ENCODE measurements around the gene TSC2.
"Not testable (repeated sequence)": the region's sequence is repeated elsewhere in the genome, so short reads cannot be mapped to it uniquely, and the experiment has no call there.

TSC2 gene

DNA sequence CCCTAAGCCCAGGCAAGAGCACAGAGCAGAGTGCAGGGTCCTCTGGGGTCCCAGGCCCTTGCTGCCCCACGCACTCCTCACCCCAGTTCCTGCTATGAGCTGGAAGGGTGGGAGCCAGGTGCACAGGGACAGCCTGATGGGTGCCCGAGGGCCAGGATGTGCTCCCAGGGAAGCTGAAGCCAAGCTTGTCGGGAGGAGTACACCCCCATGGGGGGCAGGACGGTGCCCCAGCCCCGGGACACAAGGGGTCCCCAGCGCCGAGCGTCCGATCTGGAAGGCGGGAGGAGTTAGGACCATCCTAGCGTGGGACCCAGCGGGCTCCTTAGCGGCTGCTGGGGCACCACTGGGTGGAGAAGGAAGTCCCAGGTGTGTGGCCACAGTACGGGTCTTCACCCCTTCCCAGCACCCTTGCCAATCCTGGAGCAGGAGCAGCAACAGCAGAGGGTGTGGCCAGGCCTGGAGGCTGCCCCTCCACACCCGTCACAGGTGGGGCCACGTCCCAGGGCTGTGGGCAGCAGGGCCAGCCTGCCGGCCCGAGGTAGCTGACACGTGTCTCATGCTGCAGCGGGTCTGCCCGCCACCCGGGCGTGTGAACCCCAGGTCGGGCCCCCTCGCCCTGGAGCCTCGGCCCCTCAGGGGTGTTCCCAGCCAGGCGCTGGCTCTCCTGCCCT lies 76.1 kb downstream of the TSC2 start:
- not testable (repeated sequence) for DNase-seq (ENCODE audit: low read depth)

DNA sequence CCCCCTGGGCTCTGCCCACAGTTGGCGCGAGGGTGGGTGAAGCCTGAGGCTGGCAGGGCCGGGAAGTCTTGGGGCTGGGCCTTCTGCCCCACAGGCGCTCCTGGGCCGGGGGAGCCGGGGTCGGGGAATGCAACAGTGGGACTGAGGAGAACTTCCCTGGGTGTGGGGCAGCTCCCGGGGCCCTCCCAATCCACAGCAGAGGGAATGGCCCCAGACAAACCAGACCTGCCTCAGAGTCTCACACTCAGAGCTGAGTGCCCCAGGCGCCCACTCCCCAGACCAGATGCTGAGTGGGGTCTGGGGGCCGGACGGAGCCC lies 76.5 kb downstream of the TSC2 start:
- DNase-seq (ENCODE audit: low read depth) = not testable (repeated sequence)

DNA sequence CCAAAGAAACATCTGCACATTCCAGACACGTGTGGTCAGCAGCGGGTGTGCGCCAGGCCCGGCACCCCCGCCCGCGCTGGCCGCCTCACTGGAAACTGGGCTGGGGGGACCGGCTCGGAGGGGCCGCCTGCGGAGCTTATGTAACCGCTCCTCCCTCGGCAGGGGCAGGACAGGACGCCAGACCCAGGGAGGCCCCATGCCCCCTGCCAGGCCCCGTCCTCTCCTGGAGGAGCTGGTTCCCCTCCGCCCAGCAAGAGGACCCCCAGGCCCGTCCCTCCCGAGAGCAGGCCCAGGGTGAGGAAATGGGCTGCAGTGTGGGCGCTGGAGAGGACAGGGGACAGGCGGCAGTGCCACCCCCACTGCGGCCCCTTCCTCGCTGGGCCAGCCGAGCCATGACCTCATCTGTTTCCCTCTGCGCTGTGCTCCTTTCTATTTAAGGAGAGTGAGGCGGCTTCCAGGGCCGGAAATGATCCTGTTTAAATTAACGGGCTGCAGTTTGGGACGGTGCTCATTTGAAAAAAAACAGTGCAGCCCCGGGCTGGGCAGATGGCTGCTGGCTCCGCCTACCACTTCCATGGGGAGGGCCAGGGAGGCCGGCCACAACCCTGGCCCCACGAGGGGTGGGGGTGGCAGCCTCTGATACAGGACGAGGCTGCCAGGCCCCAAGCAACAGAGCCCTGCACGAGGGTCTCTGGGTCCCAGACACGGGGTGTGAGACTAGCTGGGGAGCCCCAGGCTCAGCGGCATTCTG lies 77.1 kb downstream of the TSC2 start:
- DNase-seq (ENCODE audit: low read depth) = peak; percentile 49

DNA sequence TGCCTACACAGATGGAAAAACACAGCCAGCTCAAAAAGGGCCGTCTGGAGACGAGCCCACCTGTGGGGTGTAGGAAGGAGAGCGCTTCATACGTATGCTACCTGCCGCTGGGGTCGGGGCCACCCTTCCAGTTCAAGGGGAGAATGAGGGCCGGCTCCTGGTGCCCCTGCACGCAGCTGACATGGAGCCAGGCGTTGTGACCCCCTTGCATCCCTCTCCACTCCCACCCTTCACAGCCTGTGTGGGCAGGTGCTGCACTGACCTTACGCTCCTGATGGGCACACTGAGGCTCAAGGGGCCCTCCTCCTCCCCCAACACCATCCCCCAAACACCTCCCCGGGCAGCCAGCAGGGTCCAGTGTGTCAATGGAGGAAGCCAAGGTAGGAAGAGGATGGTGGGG lies 77.8 kb downstream of the TSC2 start:
- DNase-seq (ENCODE audit: low read depth) = not testable (repeated sequence)

DNA sequence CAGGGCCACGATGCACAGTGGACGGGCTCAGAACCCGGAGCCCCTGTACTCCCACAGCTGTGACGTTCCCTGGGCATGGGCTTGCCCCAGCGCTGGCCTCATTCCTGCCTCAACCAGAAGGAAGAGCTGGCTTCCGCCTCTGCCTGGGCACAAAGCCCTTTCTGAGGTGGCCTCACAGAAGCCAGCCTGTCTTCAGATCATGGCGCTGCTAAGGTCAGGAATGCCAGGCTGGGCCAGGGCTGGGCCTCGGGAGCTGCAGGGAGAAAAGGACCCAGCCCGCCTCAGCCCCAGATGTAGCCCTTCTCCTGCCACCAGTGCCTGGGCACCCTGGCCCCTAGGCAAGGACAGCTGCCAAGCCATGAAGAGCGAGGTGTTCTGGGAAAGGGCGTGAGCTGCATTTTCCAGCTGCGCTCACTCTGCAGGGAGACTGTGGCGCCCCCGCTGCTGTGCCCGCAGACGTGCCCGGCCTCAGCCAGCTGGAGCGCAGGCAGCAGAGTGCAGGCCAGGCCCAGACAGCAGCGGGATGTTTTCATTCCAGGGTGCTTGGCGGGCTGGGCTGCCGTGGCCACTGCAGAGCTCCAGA lies 78.5 kb downstream of the TSC2 start:
- not testable (repeated sequence) for DNase-seq (ENCODE audit: low read depth)

DNA sequence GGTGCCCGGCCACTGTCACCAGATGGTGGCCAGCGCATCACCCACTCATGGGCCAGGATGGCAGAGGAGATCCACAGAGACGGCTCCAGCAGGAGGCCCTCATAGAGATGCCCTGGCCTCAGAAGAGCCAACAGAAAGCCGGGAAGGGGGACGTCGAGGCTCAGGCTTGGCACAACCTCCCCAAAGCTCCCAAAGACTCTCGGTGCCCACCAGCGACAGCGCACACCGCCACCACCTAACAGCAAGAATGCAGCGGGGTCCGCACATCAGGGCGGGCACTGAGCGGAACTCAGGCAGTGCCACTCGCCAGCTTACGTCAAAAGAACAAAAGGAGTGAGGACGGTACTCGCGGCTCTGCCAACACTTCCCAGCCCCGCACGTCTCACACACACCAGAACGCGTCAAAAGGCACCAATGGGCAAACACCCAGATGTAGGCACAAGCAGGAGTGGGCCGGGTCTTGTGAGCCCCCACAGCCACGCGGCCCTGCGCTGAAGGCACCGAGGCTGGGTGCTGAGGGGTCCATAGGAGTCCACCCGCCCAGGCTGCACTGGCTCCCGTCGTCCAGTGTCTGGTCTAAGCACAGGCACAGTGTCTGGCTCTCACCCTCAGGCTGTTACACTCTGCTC lies 79.3 kb downstream of the TSC2 start:
- not testable (repeated sequence) for DNase-seq (ENCODE audit: low read depth)

DNA sequence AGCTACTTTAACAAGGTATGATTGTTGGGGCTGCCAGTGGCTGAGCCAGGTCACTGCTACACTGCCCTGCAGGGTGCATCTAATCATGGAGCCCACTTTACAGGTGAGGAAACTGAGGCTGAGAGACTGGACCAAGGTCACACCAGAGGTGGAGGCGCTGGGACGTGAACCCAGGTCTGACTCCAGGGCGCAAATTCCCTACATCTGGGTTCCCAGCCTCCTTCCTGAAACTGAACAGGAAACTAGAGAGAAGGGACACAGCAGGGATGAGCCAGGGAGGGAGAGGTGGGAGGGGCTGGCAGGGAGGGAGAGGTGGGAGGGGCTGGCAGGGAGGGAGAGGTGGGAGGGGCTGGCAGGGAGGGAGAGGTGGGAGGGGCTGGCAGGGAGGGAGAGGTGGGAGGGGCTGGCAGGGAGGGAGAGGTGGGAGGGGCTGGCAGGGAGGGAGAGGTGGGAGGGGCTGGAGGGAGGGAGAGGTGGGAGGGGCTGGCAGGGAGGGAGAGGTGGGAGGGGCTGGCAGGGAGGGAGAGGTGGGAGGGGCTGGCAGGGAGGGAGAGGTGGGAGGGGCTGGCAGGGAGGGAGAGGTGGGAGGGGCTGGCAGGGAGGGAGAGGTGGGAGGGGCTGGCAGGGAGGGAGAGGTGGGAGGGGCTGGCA lies 80.0 kb downstream of the TSC2 start:
- DNase-seq (ENCODE audit: low read depth) = not testable (repeated sequence)

DNA sequence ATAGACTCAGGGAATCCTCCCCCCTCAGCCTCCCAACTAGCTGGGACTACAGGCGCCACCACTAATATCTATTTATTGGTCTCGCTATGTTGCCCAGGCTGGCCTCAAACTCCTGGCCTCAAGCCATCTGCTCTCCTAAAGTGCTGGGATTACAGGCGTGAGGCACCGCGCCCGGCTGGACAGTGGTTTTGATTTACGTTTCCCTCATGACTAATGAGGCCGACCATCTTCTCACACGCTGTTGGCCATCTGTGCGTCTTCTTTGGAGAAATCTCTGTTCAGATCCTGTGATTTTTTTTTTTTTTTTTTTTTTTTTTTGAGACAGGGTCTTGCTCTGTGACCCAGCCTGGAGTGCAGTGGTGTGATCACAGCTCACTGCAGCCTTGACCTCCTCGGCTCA lies 81.5 kb downstream of the TSC2 start:
- peak; percentile 41 for DNase-seq (ENCODE audit: low read depth)

DNA sequence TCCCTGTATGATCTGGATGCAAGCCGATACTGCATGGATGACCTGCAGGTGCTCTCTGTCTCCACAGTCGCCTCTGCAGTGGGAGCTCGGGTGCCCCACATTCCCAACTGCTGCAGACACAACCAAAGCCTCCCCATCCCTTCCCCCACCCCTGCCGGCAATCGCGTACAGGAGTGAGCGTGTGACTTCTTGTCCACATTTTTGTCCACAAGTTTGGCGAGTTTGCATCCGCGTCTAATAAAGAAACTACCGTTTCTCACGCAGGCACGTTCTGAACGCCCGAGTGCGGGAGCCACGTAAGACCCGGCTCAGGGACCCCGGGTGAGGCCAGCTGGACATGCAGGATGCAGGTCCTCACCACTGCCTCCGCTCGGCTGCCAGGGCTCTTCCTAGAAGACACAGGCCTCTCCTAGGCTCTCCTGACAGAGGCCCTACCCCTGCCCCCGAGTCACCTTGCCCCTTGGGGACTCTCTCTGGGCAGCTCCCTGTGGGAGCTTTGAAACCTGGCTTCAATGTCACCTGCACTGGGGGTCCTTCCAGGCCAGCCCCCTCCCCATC lies 82.2 kb downstream of the TSC2 start:
- not testable (repeated sequence) for DNase-seq (ENCODE audit: low read depth)

DNA sequence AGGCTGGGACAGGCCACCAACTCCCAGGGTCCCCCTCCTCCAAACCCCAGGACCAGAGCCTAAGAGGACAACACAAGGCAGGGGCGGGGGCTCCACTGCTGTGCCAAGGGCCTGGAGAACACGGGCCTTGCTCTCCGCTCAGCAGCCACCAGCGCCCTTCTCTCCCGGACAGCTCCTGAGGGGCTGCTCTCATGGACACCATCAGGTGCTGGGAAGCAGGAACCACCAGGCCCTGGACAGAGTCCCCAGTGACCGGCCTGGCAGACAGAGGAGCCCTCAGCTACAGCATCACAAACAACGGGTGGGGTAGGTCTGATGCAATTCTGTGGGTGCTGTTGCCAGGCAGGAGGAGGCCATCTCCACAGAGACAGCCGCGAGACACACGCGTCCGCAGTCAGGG lies 86.0 kb downstream of the TSC2 start:
- not testable (repeated sequence) for DNase-seq (ENCODE audit: low read depth)

DNA sequence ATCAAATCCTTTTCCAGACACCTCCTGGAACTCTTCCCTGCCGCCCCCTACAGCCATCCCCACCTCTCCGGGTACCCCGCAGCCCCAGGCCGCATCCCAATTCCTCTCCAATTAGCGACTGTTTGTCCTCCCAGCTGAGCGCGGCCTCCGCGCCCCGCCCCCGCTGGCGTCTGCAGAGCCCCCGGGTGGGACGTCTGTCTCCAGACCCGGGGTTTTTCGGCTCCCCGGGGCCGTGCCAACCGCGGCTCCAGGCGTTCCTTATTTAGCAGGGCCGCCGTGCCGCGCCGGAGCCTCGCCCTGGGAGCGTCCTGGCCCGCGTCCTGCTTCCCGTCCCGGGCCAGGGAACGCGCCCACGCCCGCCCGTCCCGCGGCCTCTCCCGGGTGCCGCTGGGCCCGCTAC lies 87.3 kb downstream of the TSC2 start:
- DNase-seq (ENCODE audit: low read depth) = not testable (repeated sequence)

DNA sequence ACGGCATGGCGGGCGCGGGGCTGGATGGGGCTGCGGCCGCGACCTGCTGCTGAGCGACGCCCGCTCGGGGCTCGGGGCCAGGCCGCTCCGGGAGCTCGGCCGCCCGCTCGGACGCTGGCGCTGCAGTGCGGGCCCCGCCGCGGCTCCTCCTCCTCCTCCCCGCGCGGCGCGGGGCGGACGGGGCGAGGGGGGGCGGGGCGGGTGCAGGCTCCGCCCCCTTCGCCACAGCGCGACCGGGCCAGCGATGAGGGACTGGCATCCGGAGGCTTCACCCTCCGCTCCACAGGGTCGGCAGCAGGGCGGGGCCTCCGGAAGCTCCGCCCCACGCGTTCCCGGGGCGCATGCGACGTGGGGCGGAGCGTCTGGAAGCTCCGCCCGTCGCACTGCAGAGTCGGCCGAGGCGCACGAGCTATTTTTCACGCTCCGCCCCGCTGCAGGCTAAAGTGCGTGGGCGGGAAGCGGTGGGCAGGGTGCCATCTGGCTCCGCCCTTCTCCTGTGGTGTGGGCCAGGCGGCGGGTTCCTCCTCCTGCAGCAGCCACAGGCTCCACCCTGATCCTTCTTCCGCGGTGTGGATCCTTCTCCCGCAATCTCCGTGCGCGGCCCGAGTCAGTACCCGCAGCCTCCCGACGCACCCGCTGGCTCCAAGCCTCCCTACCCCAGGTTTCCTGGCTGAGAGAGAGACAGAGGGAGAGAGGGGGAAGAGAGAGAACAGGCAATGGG lies 88.1 kb downstream of the TSC2 start, which contains the start of gene PKD1:
Gene PKD1 (minus strand): TSS at position 129 of the 721 bp plus-strand sequence. CDS start 209 bp downstream, outside the sequence.
- DNase-seq (ENCODE audit: low read depth) = peak; percentile 94

Data from fibroblast of the conjunctiva (primary cell).